H1 (cell line): ENCODE measurements around the gene GFY. TPM values are rescaled to one million over a fixed set of nuclear protein-coding genes. Genes with fewer than 3 reads are reported as not detected.

Experiments used
- CTCF ChIA-PET: fragments of 300-600 bp; sonication (Branson Sonifier 250); formaldehyde crosslinking; loops from one replicate; lab custom pipeline; 2021; ENCODE audit not compliant: partially characterized antibody; lab: Charles Lee
- POLR2A ChIA-PET: fragments of 300-600 bp; sonication (Branson Sonifier 250); formaldehyde crosslinking; loops from one replicate; lab custom pipeline; 2021; ENCODE audit warnings: inconsistent platforms; ENCODE audit not compliant: partially characterized antibody; lab: Charles Lee
- DNase-seq, 2 experiments: peaks; one replicate each; pipeline versions ENCODE4 v3.0.0 to v3.0.0-alpha.2; 2010 to 2022; ENCODE audit warnings: low spot score in 2 of 2, low read depth in 1 of 2, mixed read lengths in 1 of 2
- FAIRE-seq: peaks from 2 replicates; lab custom pipeline; 2011; peaks lifted over from hg19 to GRCh38; lab: Jason Lieb, UNC
- H2AFZ ChIP-seq: 2 replicates; pipeline ENCODE4 v1.8.1; 2012; ENCODE audit warnings: low read length, inconsistent platforms
- H2AK5ac ChIP-seq: 2 replicates; pipeline ENCODE4 v1.6.1; 2013; ENCODE audit warnings: low read depth, low read length
- H2BK120ac ChIP-seq: replicated peaks from 2 replicates; pipeline ENCODE3; 2013; ENCODE audit warnings: low read depth, low read length, inconsistent platforms
- H2BK12ac ChIP-seq: 2 replicates; pipeline ENCODE4 v1.6.1; 2013; ENCODE audit warnings: low read depth, low read length
- H2BK15ac ChIP-seq: 2 replicates; pipeline ENCODE4 v1.6.1; 2013; ENCODE audit warnings: low read length
- H2BK20ac ChIP-seq: 2 replicates; pipeline ENCODE4 v1.6.1; 2013; ENCODE audit warnings: low read length
- H2BK5ac ChIP-seq: 2 replicates; pipeline ENCODE4 v1.6.1; 2013; ENCODE audit warnings: low read depth, low read length
- H3K14ac ChIP-seq: 2 replicates; pipeline ENCODE4 v1.6.1; 2013; ENCODE audit warnings: inconsistent platforms; ENCODE audit not compliant: insufficient read length
- H3K18ac ChIP-seq: 2 replicates; pipeline ENCODE4 v1.6.1; 2013; ENCODE audit warnings: low read length; ENCODE audit errors: extremely low read depth
- H3K23ac ChIP-seq: 2 replicates; pipeline ENCODE4 v1.6.1; 2013; ENCODE audit warnings: inconsistent platforms; ENCODE audit not compliant: insufficient read length
- H3K23me2 ChIP-seq: 2 replicates; pipeline ENCODE4 v1.6.1; 2013; ENCODE audit warnings: low read depth, low read length
- H3K27ac ChIP-seq: 2 replicates; pipeline ENCODE4 v1.6.1; 2011; ENCODE audit warnings: low read depth, low read length, inconsistent platforms
- H3K27me3 ChIP-seq, 4 experiments: replicated peaks in 1 of 4; 1 replicate in 1 of 4; 2 replicates in 3 of 4; pipeline versions ENCODE4 v1.6.1 to v1.8.1; 2011 to 2013; ENCODE audit warnings: low read length in 3 of 4, mild to moderate bottlenecking in 3 of 4, inconsistent platforms in 2 of 4, mixed read lengths in 2 of 4, moderate library complexity in 1 of 4; ENCODE audit not compliant: control insufficient read depth in 3 of 4, insufficient read depth in 3 of 4; ENCODE audit errors: extremely low read depth in 1 of 4
- H3K36me3 ChIP-seq, 4 experiments: 2 replicates each; pipeline versions ENCODE4 v1.6.1 to v1.8.1; 2011 to 2013; ENCODE audit warnings: mild to moderate bottlenecking in 4 of 4, low read length in 3 of 4, moderate library complexity in 2 of 4, control low read depth in 1 of 4, inconsistent platforms in 1 of 4; ENCODE audit not compliant: insufficient read depth in 4 of 4, control insufficient read depth in 2 of 4
- H3K4ac ChIP-seq: replicated peaks from 2 replicates; pipeline ENCODE3; 2013; ENCODE audit warnings: low read length, low read depth, mixed read lengths, inconsistent platforms; ENCODE audit not compliant: insufficient read length
- H3K4me1 ChIP-seq, 4 experiments: replicated peaks in 1 of 4; 1 replicate in 1 of 4; 2 replicates in 3 of 4; pipeline versions ENCODE4 v1.6.1 to v1.8.1; 2011 to 2013; ENCODE audit warnings: low read length in 3 of 4, inconsistent platforms in 2 of 4, mixed read lengths in 1 of 4; ENCODE audit not compliant: insufficient read depth in 4 of 4, control insufficient read depth in 3 of 4
- H3K4me2 ChIP-seq, 2 experiments: 2 replicates each; pipeline versions ENCODE4 v1.6.1 to v1.8.1; 2011 to 2013; ENCODE audit warnings: low read depth in 2 of 2, low read length in 2 of 2, control low read depth in 1 of 2, inconsistent platforms in 1 of 2, mild to moderate bottlenecking in 1 of 2; ENCODE audit not compliant: insufficient read depth in 1 of 2
- H3K4me3 ChIP-seq, 4 experiments: fragments of 200-600, 300-600 bp in 1 of 4; sonication (generic), shearing (Covaris generic), sonication (Bioruptor Twin) in 1 of 4; 2 replicates each; pipeline versions ENCODE4 v1.5.1 to v1.8.1; 2011 to 2016; ENCODE audit warnings: low read length in 4 of 4, low read depth in 3 of 4, control low read depth in 2 of 4, inconsistent platforms in 2 of 4, mild to moderate bottlenecking in 2 of 4, mixed read lengths in 1 of 4, moderate library complexity in 1 of 4; ENCODE audit not compliant: insufficient read depth in 2 of 4; ENCODE audit errors: extremely low read depth in 1 of 4
- H3K56ac ChIP-seq: replicated peaks from 2 replicates; pipeline ENCODE3; 2013; ENCODE audit warnings: low read depth, mild to moderate bottlenecking, mixed read lengths, low read length, inconsistent platforms; ENCODE audit not compliant: insufficient read length
- H3K79me1 ChIP-seq: 2 replicates; pipeline ENCODE4 v1.6.1; 2013; ENCODE audit warnings: low read depth, low read length, control low read depth
- H3K79me2 ChIP-seq, 2 experiments: 2 replicates each; pipeline versions ENCODE4 v1.6.1 to v1.8.1; 2012 to 2013; ENCODE audit warnings: low read length in 2 of 2, mild to moderate bottlenecking in 2 of 2, inconsistent platforms in 1 of 2; ENCODE audit not compliant: insufficient read depth in 2 of 2, control insufficient read depth in 1 of 2
- H3K9ac ChIP-seq, 4 experiments: replicated peaks in 1 of 4; 1 replicate in 1 of 4; 2 replicates in 3 of 4; pipeline versions ENCODE4 v1.6.1 to v1.8.1; 2011 to 2013; ENCODE audit warnings: low read depth in 3 of 4, low read length in 3 of 4, control low read depth in 2 of 4, mild to moderate bottlenecking in 2 of 4, moderate library complexity in 2 of 4, inconsistent platforms in 1 of 4; ENCODE audit errors: extremely low read depth in 1 of 4
- H3K9me3 ChIP-seq, 2 experiments: 2 replicates each; pipeline versions ENCODE4 v1.6.1 to v1.8.1; 2012 to 2013; ENCODE audit warnings: mild to moderate bottlenecking in 2 of 2, moderate library complexity in 2 of 2, control low read depth in 1 of 2, inconsistent platforms in 1 of 2, low read depth in 1 of 2, low read length in 1 of 2, mixed read lengths in 1 of 2; ENCODE audit not compliant: insufficient read depth in 2 of 2
- H4K20me1 ChIP-seq, 2 experiments: replicated peaks in 1 of 2; 2 replicates each; pipeline versions ENCODE3 to v1.8.1; 2011 to 2013; ENCODE audit warnings: inconsistent platforms in 2 of 2, low read length in 2 of 2, mild to moderate bottlenecking in 1 of 2; ENCODE audit not compliant: insufficient read depth in 2 of 2, control insufficient read depth in 1 of 2
- H4K5ac ChIP-seq: 2 replicates; pipeline ENCODE4 v1.6.1; 2013; ENCODE audit warnings: low read length, low read depth, mixed read lengths, inconsistent platforms; ENCODE audit not compliant: insufficient read length
- H4K8ac ChIP-seq: 2 replicates; pipeline ENCODE4 v1.8.0; 2013; ENCODE audit warnings: mild to moderate bottlenecking, moderate library complexity, low read length, inconsistent platforms; ENCODE audit not compliant: insufficient read depth; ENCODE audit errors: extremely low read depth
- H4K91ac ChIP-seq: replicated peaks from 2 replicates; pipeline ENCODE3; 2013; ENCODE audit warnings: low read length, mixed read lengths, inconsistent platforms; ENCODE audit not compliant: insufficient read length
- BCL11A ChIP-seq, 2 experiments: IDR thresholded peaks; one replicate each; pipeline ENCODE4 v1.6.1; 2011; ENCODE audit warnings: low read depth in 2 of 2, low read length in 2 of 2, mild to moderate bottlenecking in 2 of 2
- NRF1 ChIP-seq: IDR thresholded peaks from 2 replicates; pipeline ENCODE4 v1.6.1; 2011; ENCODE audit warnings: mild to moderate bottlenecking, low read depth, low read length, improper control_type of control experiment
- WGBS, 2 experiments: shearing (Covaris generic) in 1 of 2; methylation state at CpG; one replicate each; pipeline versions ENCODE4 v1.1.6 to v1.1.7; 2013 to 2015; ENCODE audit warnings: low lambda C conversion rate in 2 of 2, mixed read lengths in 2 of 2, inconsistent platforms in 1 of 2, low coverage in 1 of 2, missing lambda C conversion rate in 1 of 2; ENCODE audit not compliant: insufficient replicate concordance in 2 of 2, insufficient coverage in 1 of 2, insufficient read length in 1 of 2; ENCODE audit errors: extremely low coverage in 1 of 2, missing lambda C conversion rate in 1 of 2; 5-methylcytosine and 5-hydroxymethylcytosine counted together
- polyA plus RNA-seq, 7 experiments: library from polyadenylated mRNA; depleted of rRNA in 3 of 7; stranded (reverse) in 5 of 7; unstranded in 2 of 7; fragments of >200 nt in 5 of 7; fragments of 200-250 nt in 2 of 7; gene quantifications; 1 replicate in 5 of 7; 2 replicates in 1 of 7; 4 replicates in 1 of 7; pipeline versions ENCODE4 v1.2.1 to v1.2.3, GENCODE V29; 2011 to 2013; ENCODE audit warnings: missing spikeins in 2 of 7, mixed read lengths in 2 of 7
- total RNA-seq: library from RNA; stranded (reverse); fragmentation: NEBNext Ultra II Directional; extraction: Animal tissue kit (Norgen Biotek cat#: 25700); gene quantifications from 2 replicates; pipeline ENCODE4 v1.2.1, GENCODE V29; 2021

Gene GFY
- total and polyA plus RNA-seq, 2 of the 8 experiments (the other 6 are each of a cell fraction or from before 2014, with no cell fraction given) = 0.68 to 0.93 TPM

GRCh38 chr19:49421878-49422202, 3.3 kb upstream of the GFY start:
- H2AFZ ChIP-seq = no peak overlapping the region
- no peak overlapping the region for H4K91ac ChIP-seq
- peaks cover 7 to 29% (median 18%) of the 10 kb centered on the region in 4 experiments for H3K4me1 ChIP-seq
- no peak overlapping the region for H2AK5ac ChIP-seq
- H3K23ac ChIP-seq = no peak overlapping the region
- H3K4me2 ChIP-seq = peak overlapping the region in 1 of 2 experiments; percentile 88; a peak in 1 of 4 replicates
- no peak overlapping the region for H3K27ac ChIP-seq
- no peaks in the 10 kb centered on the region for H3K36me3 ChIP-seq
- H3K9ac ChIP-seq = no peak overlapping the region
- H3K4ac ChIP-seq = no peak overlapping the region
- CTCF ChIA-PET = interaction anchor here (0.5 to 14.7 kb wide), 12 partner anchors 8 to 115 kb away, joined by 3 to 291 read pairs (median 6); partner anchors contain the start of gene PIH1D1
- H2BK5ac ChIP-seq = no peak overlapping the region
- H3K4me3 ChIP-seq = no peak overlapping the region
- no peak for FAIRE-seq
- no peak overlapping the region for H2BK12ac ChIP-seq
- TF ChIP-seq NRF1 = no peak
- TF ChIP-seq BCL11A (IDR thresholded peaks at IDR 0.05; ENCODE audit: low read depth in 2 of 2, low read length in 2 of 2) = no peak
- TF ChIP-seq, all 59 proteins: peak for 0
- WGBS, 2 experiments = 65% methylated on average over 2 of the region's 3 CpGs; no CpG with 5 or more reads in 1 of the 2 experiments
- POLR2A ChIA-PET = interaction anchor here (0.9 to 1.4 kb wide), 4 partner anchors 10 to 30 kb away, joined by 3 to 5 read pairs (median 4); partner anchors contain the start of gene PIH1D1
- no peak overlapping the region for H3K14ac ChIP-seq
- no peak overlapping the region for H4K8ac ChIP-seq
- H2BK20ac ChIP-seq = no peak overlapping the region
- H3K23me2 ChIP-seq = peaks cover 11% of the 10 kb centered on the region; the same call in 1 of the 2 replicates
- no peaks in the 10 kb centered on the region for H3K79me2 ChIP-seq
- H4K20me1 ChIP-seq = no peaks in the 10 kb centered on the region
- H4K5ac ChIP-seq = no peak overlapping the region
- H2BK15ac ChIP-seq = no peak overlapping the region
- H2BK120ac ChIP-seq = no peak overlapping the region
- no peaks in the 10 kb centered on the region for H3K9me3 ChIP-seq
- H3K18ac ChIP-seq = no peak overlapping the region; the same call in 1 of the 2 replicates
- H3K56ac ChIP-seq = no peak overlapping the region
- no peak for DNase-seq
- H3K27me3 ChIP-seq = peaks cover 23 to 56% (median 51%) of the 10 kb centered on the region in 4 experiments
- H3K79me1 ChIP-seq = no peaks in the 10 kb centered on the region
